ENCODE data around the gene CDH24. TPM values are rescaled to one million over a fixed set of nuclear protein-coding genes. Genes with fewer than 3 reads are reported as not detected.
A peak's percentile ranks its signal among the peaks of the same experiment; 100 is the strongest.

The CDH24 gene
- total and polyA plus RNA-seq, 2 donors from 2014 or later: 5.1 to 5.4 TPM

GRCh38 chr14:23099212-23099861 lies 42.0 kb upstream of the CDH24 start:
- no peak overlapping the region for H3K9ac ChIP-seq (ENCODE audit: low read length in 3 of 3)
- H3K27ac ChIP-seq (ENCODE audit: low read depth in 2 of 2, low read length in 2 of 2): no peak overlapping the region
- H3K36me3 ChIP-seq (ENCODE audit: control insufficient read depth in 2 of 3, insufficient read depth in 3 of 3, low read length in 3 of 3): peaks cover 5 to 8% (median 7%) of the 10 kb centered on the region in 3 donors
- peaks cover 0 to 2% (median 0%) of the 10 kb centered on the region in 3 donors for H3K4me1 ChIP-seq (ENCODE audit: control insufficient read depth in 2 of 3, insufficient read depth in 2 of 3, low read depth in 1 of 3, low read length in 3 of 3)
- TF ChIP-seq CTCF (IDR thresholded peaks at IDR 0.05; ENCODE audit: borderline replicate concordance, extremely low read depth, insufficient read depth): no peak
- no peaks in the 10 kb centered on the region for H3K27me3 ChIP-seq (ENCODE audit: control insufficient read depth, insufficient read depth, low read length)
- FAIRE-seq: no peak
- no peak for DNase-seq
- intact Hi-C loops (cut with DNase I): no loop called here
- no peak overlapping the region for H3K4me3 ChIP-seq (ENCODE audit: low read length in 3 of 3)
- H3K9me3 ChIP-seq (ENCODE audit: control insufficient read depth in 2 of 3, insufficient read depth in 1 of 3, low read length in 3 of 3): no peaks in the 10 kb centered on the region

DNA sequence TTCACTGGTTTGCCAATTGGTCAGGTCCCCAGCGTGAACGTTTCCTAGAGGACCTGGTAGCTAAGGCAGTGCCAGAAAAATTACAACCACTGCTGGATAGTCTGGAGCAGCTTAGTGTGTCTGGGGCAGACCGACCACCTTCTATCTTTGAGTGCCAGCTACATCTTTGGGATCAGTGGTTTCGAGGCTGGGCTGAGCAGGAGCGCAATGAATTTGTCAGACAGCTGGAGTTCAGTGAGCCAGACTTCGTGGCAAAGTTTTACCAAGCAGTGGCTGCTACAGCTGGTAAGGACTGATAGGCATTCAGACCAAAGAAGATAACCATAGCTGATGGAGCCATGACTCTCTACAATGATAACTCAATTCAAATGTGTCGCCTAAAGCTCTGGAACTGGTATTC lies 40.5 kb upstream of the CDH24 start:
- intact Hi-C loops (cut with DNase I): no loop called here
- H3K27ac ChIP-seq (ENCODE audit: low read depth in 2 of 2, low read length in 2 of 2): no peak overlapping the region
- no peaks in the 10 kb centered on the region for H3K27me3 ChIP-seq (ENCODE audit: control insufficient read depth, insufficient read depth, low read length)
- FAIRE-seq (no peak), DNase-seq (no peak)
- peaks cover 5 to 8% (median 7%) of the 10 kb centered on the region in 3 donors for H3K36me3 ChIP-seq (ENCODE audit: control insufficient read depth in 2 of 3, insufficient read depth in 3 of 3, low read length in 3 of 3)
- no peak overlapping the region for H3K9ac ChIP-seq (ENCODE audit: low read length in 3 of 3)
- no peak for TF ChIP-seq CTCF (IDR thresholded peaks at IDR 0.05; ENCODE audit: borderline replicate concordance, extremely low read depth, insufficient read depth)
- peaks cover 0 to 7% (median 2%) of the 10 kb centered on the region in 3 donors for H3K4me1 ChIP-seq (ENCODE audit: control insufficient read depth in 2 of 3, insufficient read depth in 2 of 3, low read depth in 1 of 3, low read length in 3 of 3)
- no peak overlapping the region for H3K4me3 ChIP-seq (ENCODE audit: low read length in 3 of 3)
- H3K9me3 ChIP-seq (ENCODE audit: control insufficient read depth in 2 of 3, insufficient read depth in 1 of 3, low read length in 3 of 3): no peaks in the 10 kb centered on the region

- peaks cover 9 to 13% (median 12%) of the 10 kb centered on the region in 3 donors for H3K36me3 ChIP-seq (ENCODE audit: control insufficient read depth in 2 of 3, insufficient read depth in 3 of 3, low read length in 3 of 3)
- no peak for TF ChIP-seq CTCF (IDR thresholded peaks at IDR 0.05; ENCODE audit: borderline replicate concordance, extremely low read depth, insufficient read depth)
- no peaks in the 10 kb centered on the region for H3K9me3 ChIP-seq (ENCODE audit: control insufficient read depth in 2 of 3, insufficient read depth in 1 of 3, low read length in 3 of 3)
- DNase-seq: peak; percentile 99 to 100 (median 100)
- FAIRE-seq: peak; percentile 99
- peaks cover 0 to 7% (median 2%) of the 10 kb centered on the region in 3 donors for H3K4me1 ChIP-seq (ENCODE audit: control insufficient read depth in 2 of 3, insufficient read depth in 2 of 3, low read depth in 1 of 3, low read length in 3 of 3)
- H3K9ac ChIP-seq (ENCODE audit: low read length in 3 of 3): peak within 1 kb of the TSS; percentile 96 to 99 (median 97)
- peak within 1 kb of the TSS; percentile 85 to 97 (median 97) for H3K4me3 ChIP-seq (ENCODE audit: low read length in 3 of 3)
- intact Hi-C loops (cut with DNase I): no loop called here
- no peaks in the 10 kb centered on the region for H3K27me3 ChIP-seq (ENCODE audit: control insufficient read depth, insufficient read depth, low read length)
- peak within 1 kb of the TSS; percentile 98 to 99 for H3K27ac ChIP-seq (ENCODE audit: low read depth in 2 of 2, low read length in 2 of 2)
Measured at GRCh38 chr14:23095196-23096108, 38.1 kb upstream of the CDH24 start, which contains the start of gene C14orf119. Gene C14orf119 (plus strand): TSS chr14:23095505. CDS start chr14:23097659, 2,154 bp downstream.

Measured in kidney (tissue), 14 donors.